Mesangial cell (primary cell): ENCODE data around the gene NSUN3. TPM values are rescaled to one million over a fixed set of nuclear protein-coding genes. Genes with fewer than 3 reads are reported as not detected.

ENCODE experiments used
- total RNA-seq: library from RNA; depleted of rRNA; stranded (reverse); fragments of >200 nt; gene quantifications from 2 replicates; pipeline ENCODE4 v1.2.3, GENCODE V29; 2015

Gene NSUN3
- 8.2 and 10.1 TPM in 2 replicates for total RNA-seq

DNA sequence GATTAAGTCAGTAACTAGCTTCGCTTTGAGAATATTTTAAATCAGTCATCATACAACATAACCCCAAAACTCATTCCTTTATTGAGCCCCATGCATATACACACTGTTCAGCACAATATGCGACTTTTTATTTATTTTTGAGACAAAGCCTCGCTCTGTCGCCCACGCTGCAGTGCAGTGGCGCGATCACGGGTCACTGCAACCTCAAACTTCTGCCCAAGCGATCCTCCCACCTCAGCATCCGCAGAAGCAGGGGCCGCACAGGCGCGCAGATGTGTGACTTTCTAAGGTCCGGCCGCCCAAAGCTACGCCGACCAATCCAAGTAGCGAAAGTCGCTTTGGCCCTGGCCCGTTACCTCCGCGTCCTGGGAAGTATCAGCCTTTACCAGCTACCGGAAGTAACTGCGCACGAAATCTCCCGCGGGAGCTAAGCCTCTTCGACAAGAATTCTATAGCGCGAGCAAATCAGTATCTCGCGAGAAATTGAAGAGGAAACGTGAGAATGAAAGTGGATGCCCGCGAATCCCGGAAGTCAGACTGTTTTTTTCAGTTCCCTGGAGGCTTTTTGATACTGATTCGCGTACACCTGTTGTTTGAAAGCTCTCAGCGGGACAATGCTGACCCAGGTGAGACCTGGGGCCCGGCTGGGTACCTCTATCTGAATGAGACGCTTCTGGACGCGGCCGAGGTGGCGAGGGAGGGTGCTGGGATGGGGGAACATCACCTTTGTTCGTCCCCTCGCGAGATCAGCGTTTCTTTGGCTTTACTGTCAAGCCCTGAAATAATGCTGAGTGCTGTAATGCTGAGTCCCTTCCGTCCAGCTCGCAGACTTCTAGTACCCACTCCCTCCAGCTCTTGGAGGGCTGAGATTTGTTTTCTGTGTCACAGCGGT lies at the start of gene NSUN3, which contains the start of gene DHFR2:
NSUN3 (plus strand) TSS at position 549 of the 892 bp plus-strand sequence; CDS start at position 615, 66 bp downstream.
DHFR2 (minus strand) TSS at position 404 of the 892 bp plus-strand sequence. CDS start 1,405 bp downstream, outside the sequence.

GRCh38 chr3:94028093-94028837 lies 34.6 kb upstream of the NSUN3 start, which contains the start of gene STX19:
Gene STX19, minus strand, starts transcription at chr3:94028597. Its CDS starts 13,328 bp downstream, at chr3:94015269.

Other genes starting within 250 kb of the NSUN3 start
- gene PROS1, start 89.2 kb upstream of the NSUN3 start, total RNA-seq: 5.7 and 33.8 TPM in 2 replicates
- 4.6 and 5.9 TPM in 2 replicates for gene ARL13B, start 82.9 kb upstream of the NSUN3 start, total RNA-seq
- not detected in 2 replicates for gene STX19, start 34.5 kb upstream of the NSUN3 start, total RNA-seq
- gene DHFR2, start 145 bp upstream of the NSUN3 start, total RNA-seq: 1.5 and 2.9 TPM in 2 replicates